SH-SY5Y (cell line): Measurements from ENCODE around the gene ENDOG.

Source experiments
- GATA2 ChIP-seq: IDR thresholded peaks from 2 replicates; pipeline ENCODE4 v1.6.1; 2011; ENCODE audit warnings: mild to moderate bottlenecking, low read depth, low read length
- GATA3 ChIP-seq: IDR thresholded peaks from 2 replicates; pipeline ENCODE4 v1.6.1; 2011; ENCODE audit warnings: low read depth, mild to moderate bottlenecking, low read length, moderate library complexity

- no peak for TF ChIP-seq GATA2
- TF ChIP-seq GATA3, result no peak
These were observed 18.2 kb upstream of the ENDOG start for GRCh38 chr9:128800061-128800460.
